Measurements from ENCODE around the gene KDM4B. TPM values are rescaled to one million over a fixed set of nuclear protein-coding genes. Genes with fewer than 3 reads are reported as not detected.

KDM4B gene
- total RNA-seq, 1 donor from 2014 or later = 46.0 TPM

DNA sequence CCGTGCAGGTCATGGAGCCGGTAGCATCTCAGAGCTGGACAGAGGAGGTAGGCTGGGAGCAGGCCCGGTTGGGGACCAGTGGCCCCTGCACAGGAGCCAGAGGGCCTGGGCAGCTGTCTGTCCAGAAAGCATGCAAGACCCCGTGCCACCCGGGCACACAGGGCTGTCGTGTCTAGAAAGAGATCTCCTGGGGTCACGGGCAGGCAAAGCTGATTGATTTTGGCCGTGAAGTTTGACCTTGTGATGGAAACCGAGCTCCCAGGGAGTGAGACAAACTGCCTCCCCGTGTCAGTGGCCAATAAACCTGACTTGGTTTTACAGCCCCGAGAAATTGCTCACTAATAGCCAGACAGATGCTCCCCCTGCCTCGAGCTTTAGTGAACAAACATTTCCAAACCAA, 98.8 kb downstream of the KDM4B start:
- Histone ChIP-seq H3K27ac (no peak overlapping the region), H3K4me1 (no peaks in the 10 kb centered on the region), H3K27me3 (no peaks in the 10 kb centered on the region), H3K4me3 (no peak overlapping the region), H3K9me3 (no peaks in the 10 kb centered on the region), H3K36me3 (peaks cover 5 to 27% of the 10 kb centered on the region in 2 donors)
- TF ChIP-seq, protein P1, sequence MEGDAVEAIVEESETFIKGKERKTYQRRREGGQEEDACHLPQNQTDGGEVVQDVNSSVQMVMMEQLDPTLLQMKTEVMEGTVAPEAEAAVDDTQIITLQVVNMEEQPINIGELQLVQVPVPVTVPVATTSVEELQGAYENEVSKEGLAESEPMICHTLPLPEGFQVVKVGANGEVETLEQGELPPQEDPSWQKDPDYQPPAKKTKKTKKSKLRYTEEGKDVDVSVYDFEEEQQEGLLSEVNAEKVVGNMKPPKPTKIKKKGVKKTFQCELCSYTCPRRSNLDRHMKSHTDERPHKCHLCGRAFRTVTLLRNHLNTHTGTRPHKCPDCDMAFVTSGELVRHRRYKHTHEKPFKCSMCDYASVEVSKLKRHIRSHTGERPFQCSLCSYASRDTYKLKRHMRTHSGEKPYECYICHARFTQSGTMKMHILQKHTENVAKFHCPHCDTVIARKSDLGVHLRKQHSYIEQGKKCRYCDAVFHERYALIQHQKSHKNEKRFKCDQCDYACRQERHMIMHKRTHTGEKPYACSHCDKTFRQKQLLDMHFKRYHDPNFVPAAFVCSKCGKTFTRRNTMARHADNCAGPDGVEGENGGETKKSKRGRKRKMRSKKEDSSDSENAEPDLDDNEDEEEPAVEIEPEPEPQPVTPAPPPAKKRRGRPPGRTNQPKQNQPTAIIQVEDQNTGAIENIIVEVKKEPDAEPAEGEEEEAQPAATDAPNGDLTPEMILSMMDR (IDR thresholded peaks at IDR 0.05) = no peak
- no peak for DNase-seq (ENCODE audit: low spot score in 2 of 2)
- intact Hi-C loops (cut with DNase I) = no loop called here

DNA sequence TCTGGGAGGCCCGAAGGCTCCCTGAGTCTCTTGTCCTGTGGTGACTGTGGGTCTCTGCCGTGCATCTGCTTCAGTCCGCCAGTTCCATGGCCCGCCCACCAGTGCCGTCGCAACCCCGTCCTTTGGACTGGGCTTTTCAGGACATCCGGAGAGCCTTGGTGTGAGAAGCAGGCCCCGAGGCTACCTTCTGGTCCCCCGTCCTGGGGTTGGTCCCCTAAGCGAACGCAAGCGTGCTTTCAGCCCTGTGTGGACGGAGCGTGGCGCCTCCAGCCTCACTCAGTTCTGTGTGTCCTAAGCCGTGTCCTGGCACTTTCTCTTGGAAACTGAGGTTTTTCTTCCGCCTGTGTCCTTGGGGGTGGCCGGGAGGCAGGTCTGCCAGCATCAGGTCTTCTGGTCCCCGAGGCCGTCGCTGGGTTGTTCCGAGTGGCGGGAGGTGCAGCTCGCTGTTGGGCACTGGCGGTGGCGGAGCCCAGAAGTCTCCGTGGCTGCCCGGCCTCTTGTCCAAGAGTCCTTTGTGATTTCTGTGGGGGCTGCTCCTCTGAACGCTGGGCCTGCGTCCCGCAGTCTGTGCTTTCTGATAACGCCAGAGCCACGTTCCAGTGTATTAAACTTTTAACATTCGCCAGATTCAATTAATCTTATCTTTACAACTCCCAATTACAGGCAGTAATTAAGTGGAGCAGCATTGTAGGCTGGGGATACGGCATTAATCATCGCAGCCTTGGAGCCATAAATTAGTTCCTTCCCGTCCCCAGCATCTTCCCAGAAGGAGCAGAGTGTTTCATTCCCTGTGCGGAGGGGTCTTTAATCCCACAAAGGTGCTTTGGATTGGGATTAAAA, 99.5 kb downstream of the KDM4B start:
- DNase-seq (ENCODE audit: low spot score in 2 of 2) = no peak
- H3K36me3 ChIP-seq = peaks cover 11 to 27% of the 10 kb centered on the region in 2 donors
- no peak overlapping the region for H3K4me3 ChIP-seq
- intact Hi-C loops (cut with DNase I) = no loop called here
- no peaks in the 10 kb centered on the region for H3K9me3 ChIP-seq
- no peaks in the 10 kb centered on the region for H3K4me1 ChIP-seq
- TF ChIP-seq, protein P1 (IDR thresholded peaks at IDR 0.05) = no peak
- H3K27ac ChIP-seq = no peak overlapping the region
- H3K27me3 ChIP-seq = no peaks in the 10 kb centered on the region

DNA sequence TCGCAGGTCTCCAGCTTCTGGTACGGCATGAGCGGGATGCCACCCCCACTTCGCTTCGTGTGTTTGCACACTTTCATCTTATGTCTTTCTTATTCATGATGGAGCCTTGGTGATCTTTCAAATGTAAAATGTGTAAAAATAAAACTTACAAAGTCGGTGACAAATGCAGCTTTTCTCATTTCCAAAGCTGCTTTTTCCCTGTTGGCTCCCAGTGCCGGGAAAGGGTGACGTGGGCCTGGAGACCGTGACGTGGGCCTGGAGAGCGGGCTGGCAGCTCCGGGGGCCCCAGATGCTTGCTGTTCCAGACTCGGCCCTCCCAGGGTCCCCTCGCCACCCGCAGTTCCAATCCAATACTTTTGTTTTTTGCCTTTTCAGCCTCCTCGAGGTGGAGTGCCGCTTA, 101.4 kb downstream of the KDM4B start:
- intact Hi-C loops (cut with DNase I) = no loop called here
- Histone ChIP-seq H3K27ac (no peak overlapping the region), H3K4me3 (no peak overlapping the region)

DNA sequence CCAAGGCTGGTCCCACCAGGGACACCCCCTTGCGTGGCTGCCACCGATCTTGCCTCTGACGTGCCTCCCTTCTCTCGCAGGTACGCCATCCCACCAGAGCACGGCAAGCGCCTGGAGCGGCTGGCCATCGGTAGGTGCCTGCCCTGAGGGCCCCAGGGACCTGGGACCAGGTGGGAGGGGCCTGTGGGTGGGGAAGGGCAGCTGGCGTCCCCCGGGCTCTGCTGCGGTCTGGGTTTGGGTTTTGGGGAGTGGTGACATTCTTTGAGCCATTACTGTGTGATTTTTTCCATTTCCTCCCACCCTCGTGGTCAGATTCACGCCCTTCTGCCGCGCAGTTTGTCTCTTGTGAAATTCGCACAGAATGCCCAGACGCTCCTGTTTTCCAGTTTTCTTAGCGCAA, 102.0 kb downstream of the KDM4B start:
- Histone ChIP-seq H3K27me3 (no peaks in the 10 kb centered on the region), H3K36me3 (peaks cover 19% of the 10 kb centered on the region in 2 donors), H3K4me1 (no peaks in the 10 kb centered on the region), H3K4me3 (no peak overlapping the region), H3K27ac (no peak overlapping the region), H3K9me3 (no peaks in the 10 kb centered on the region)
- TF ChIP-seq, protein P1 (IDR thresholded peaks at IDR 0.05) = no peak
- no peak for DNase-seq (ENCODE audit: low spot score in 2 of 2)
- intact Hi-C loops (cut with DNase I) = no loop called here

More for the DNA sequence above, 101.4 kb downstream of the KDM4B start:
- Histone ChIP-seq H3K36me3 (peaks cover 13 to 22% of the 10 kb centered on the region in 2 donors), H3K9me3 (no peaks in the 10 kb centered on the region), H3K27me3 (no peaks in the 10 kb centered on the region), H3K4me1 (no peaks in the 10 kb centered on the region)
- TF ChIP-seq, protein P1 (IDR thresholded peaks at IDR 0.05) = no peak
- no peak for DNase-seq (ENCODE audit: low spot score in 2 of 2)

DNA sequence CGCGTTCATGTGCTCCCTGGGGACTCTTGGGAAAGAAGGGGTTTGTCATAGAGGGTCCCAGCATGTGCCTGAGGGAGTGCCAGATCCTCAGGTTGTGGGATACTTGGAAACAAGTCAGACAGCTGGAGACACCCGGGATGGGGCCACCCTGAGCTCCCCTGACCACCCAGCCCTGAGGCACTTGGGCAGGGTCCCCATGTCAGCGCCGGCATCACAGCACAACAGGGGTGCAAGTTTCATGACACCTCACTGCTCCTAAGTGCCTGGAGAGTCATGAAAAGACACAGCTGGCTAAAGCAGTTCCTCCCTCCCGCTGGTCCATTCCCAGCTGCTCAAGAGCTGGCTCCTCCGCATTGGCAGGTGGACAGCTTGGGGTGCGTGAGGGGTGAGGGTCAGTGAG, 102.7 kb downstream of the KDM4B start:
- H3K4me3 ChIP-seq = no peak overlapping the region
- peaks cover 19 to 21% of the 10 kb centered on the region in 2 donors for H3K36me3 ChIP-seq
- TF ChIP-seq, protein P1 (IDR thresholded peaks at IDR 0.05) = no peak
- intact Hi-C loops (cut with DNase I) = no loop called here
- no peak overlapping the region for H3K27ac ChIP-seq
- DNase-seq (ENCODE audit: low spot score in 2 of 2) = no peak
- no peaks in the 10 kb centered on the region for H3K27me3 ChIP-seq
- no peaks in the 10 kb centered on the region for H3K4me1 ChIP-seq
- no peaks in the 10 kb centered on the region for H3K9me3 ChIP-seq
